ENCODE data around the gene EPHA4.

GRCh38 chr2:221614274-221614673 lies 42.2 kb upstream of the EPHA4 start:
- TF ChIP-seq EZH2 (IDR thresholded peaks at IDR 0.05; ENCODE audit: insufficient read depth, poor library complexity, severe bottlenecking) (no peak), EZH2phosphoT487 (IDR thresholded peaks at IDR 0.05; ENCODE audit: insufficient read depth, low read depth) (no peak)

Data from GM23248 (cell line).